ENCODE measurements around the gene P2RX7.
A peak's percentile ranks its signal among the peaks of the same experiment; 100 is the strongest.
"Not testable (repeated sequence)": the region's sequence is repeated elsewhere in the genome, so short reads cannot be mapped to it uniquely, and the experiment has no call there.

P2RX7 gene

GRCh38 chr12:121228919-121229665 is 96.4 kb downstream of the P2RX7 start:
- no peak for DNase-seq (ENCODE audit: low read depth)
- no peak for TF ChIP-seq CTCF (IDR thresholded peaks at IDR 0.05; ENCODE audit: insufficient read depth, low read depth, low read length, missing control alignments)
- no peak overlapping the region for H3K4me3 ChIP-seq (ENCODE audit: low read depth, low read length)

- H3K4me3 ChIP-seq (ENCODE audit: low read depth, low read length): not testable (repeated sequence)
- TF ChIP-seq CTCF (IDR thresholded peaks at IDR 0.05; ENCODE audit: insufficient read depth, low read depth, low read length, missing control alignments): peak; percentile 79
- peak; percentile 77 for DNase-seq (ENCODE audit: low read depth)
Measured at GRCh38 chr12:121229826-121230537, 97.3 kb downstream of the P2RX7 start.

GRCh38 chr12:121230538-121230907 is 97.8 kb downstream of the P2RX7 start:
- H3K4me3 ChIP-seq (ENCODE audit: low read depth, low read length): no peak overlapping the region
- DNase-seq (ENCODE audit: low read depth): no peak
- no peak for TF ChIP-seq CTCF (IDR thresholded peaks at IDR 0.05; ENCODE audit: insufficient read depth, low read depth, low read length, missing control alignments)

- no peak for TF ChIP-seq CTCF (IDR thresholded peaks at IDR 0.05; ENCODE audit: insufficient read depth, low read depth, low read length, missing control alignments)
- no peak overlapping the region for H3K4me3 ChIP-seq (ENCODE audit: low read depth, low read length)
- no peak for DNase-seq (ENCODE audit: low read depth)
Measured at GRCh38 chr12:121232163-121232562, 99.5 kb downstream of the P2RX7 start.

- no peak for DNase-seq (ENCODE audit: low read depth)
- TF ChIP-seq CTCF (IDR thresholded peaks at IDR 0.05; ENCODE audit: insufficient read depth, low read depth, low read length, missing control alignments): no peak
- no peak overlapping the region for H3K4me3 ChIP-seq (ENCODE audit: low read depth, low read length)
Measured at GRCh38 chr12:121232977-121233627, 100.4 kb downstream of the P2RX7 start.

GRCh38 chr12:121233628-121234020 is 100.9 kb downstream of the P2RX7 start:
- H3K4me3 ChIP-seq (ENCODE audit: low read depth, low read length): no peak overlapping the region
- TF ChIP-seq CTCF (IDR thresholded peaks at IDR 0.05; ENCODE audit: insufficient read depth, low read depth, low read length, missing control alignments): no peak
- DNase-seq (ENCODE audit: low read depth): no peak
